HG02610 (cell line): ENCODE results near the gene NATD1.

Source experiments
- ATAC-seq: cut with Tn5 transposase; IDR thresholded peaks from one replicate; pipeline ENCODE4 v1.9.1; 2021; ENCODE audit warnings: mild to moderate bottlenecking, moderate library complexity; ENCODE audit not compliant: unreplicated experiment

Gene NATD1

GRCh38 chr17:21218101-21218500 lies 35.1 kb downstream of the NATD1 start:
- no peak for ATAC-seq

DNA sequence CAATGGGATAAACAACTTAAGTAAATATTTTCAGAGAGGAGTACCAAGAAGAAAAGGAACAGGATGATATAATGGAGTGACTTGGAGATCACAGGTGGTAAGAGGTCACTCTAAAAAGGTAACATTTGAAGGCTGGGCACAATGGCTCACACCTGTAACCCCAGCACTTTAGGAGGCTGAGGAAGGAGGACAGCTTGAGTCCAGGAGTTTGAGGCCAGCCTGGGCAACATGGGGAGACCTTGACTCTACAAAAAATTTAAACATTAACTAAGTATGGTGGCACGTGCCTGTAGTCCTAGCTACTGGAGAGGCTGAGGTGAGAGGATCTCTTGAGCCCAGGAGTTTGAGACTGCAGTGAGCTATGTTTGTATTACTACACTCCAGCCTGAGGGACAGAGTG lies 35.9 kb downstream of the NATD1 start:
- ATAC-seq: no peak

DNA sequence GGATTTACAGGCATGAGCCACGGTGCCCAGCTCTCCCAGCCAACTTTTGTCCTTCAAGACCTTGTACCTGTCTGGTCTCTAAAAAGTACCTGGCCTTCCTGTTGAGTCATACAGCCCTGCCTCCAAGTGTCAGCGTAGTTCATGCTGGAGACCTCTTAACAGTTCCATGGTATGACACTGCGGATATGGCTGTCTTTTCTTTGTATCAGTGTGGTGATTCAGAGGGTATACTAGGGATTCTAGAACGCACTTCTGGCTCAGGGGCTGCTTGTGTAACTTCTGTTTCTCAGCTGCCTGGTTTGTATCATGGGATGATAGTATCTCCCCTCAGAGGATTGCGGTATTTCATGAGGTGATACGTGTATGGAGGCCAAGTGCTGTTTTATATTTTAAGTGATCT lies 37.3 kb downstream of the NATD1 start:
- no peak for ATAC-seq

- ATAC-seq: peak; percentile 8
These were observed 38.3 kb downstream of the NATD1 start for GRCh38 chr17:21214777-21215541.

DNA sequence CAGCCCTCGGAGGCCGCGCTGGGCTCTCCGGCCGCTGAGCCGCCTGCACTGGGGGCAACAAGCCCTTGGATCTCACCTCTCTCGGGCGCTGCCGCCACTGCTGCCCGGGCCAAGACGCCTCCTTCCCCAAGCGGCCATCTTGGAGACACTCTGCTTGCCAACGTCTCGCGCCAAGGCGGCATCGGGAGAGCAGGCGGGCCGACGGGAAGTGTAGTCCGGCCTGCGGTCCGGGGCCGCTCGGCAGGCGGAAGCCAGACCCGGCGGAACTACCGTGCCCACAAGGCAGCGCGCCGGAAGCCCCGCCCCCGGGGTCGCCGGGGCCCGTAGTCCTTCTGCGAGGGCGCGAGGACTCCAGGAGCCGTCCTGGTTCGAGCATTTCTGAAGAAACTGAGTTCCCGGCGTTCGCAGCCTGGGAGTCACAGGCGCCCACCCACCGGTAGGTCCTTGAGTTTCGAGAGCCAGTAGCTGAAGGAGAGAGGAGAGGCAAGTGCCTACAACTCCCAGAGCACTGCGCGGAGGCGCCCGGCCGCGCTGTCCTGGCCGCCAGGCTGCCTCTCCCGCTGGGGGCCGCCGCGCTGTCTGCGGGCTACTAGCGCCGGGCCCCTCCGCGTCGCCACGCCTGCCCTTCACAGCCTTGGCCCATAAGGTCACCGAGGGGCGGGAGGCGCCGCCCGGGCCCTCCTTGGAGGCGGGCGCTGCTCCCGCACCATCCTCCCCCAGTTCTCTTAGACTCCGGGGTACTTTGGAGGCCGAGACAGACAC lies 39.0 kb downstream of the NATD1 start, which contains the start of gene TMEM11:
TMEM11 (minus strand) TSS at position 147 of the 762 bp plus-strand sequence; CDS start at position 138, 9 bp downstream.
- ATAC-seq: peak; percentile 92

GRCh38 chr17:21213638-21214014 lies 39.6 kb downstream of the NATD1 start:
- ATAC-seq: peak; percentile 12

DNA sequence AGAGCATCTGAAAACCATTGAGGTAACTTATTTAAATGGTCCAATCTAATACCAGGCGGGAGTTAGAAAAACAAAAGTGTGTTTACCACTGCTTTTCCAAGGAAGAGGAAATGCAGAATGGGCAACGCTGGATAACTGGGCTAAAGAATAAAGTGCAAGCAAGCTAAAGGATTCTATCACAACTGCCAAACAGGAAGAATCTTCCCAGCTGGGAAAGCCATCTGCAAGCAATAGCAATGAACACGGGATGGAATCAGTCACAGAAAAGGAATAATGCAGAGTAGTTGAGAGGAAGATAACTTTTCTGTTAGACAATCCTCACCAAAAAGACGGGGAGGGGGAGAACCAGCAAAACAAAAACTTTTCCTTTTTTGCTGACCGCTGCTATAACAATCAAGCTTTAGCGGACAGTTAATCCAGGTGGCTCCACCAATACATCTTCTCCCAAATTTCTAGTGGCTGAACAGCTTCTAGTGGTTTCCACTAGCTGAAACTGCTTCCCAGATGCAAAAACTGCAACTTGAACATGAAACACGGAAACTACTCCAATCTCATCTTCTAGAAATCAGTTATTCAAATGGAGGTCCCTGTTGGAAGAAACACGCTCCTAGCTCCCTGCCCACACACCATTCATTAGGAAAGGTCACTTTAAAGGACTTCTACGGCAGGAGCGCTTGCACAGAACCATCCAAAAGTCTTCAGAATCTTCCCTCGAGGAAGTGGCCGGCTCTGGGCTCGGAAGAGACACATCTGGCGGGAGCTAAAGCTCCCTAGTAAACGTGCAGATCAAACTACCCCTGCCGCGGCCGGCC lies 40.2 kb downstream of the NATD1 start:
- ATAC-seq: no peak

GRCh38 chr17:21211825-21212479 lies 41.3 kb downstream of the NATD1 start:
- no peak for ATAC-seq

DNA sequence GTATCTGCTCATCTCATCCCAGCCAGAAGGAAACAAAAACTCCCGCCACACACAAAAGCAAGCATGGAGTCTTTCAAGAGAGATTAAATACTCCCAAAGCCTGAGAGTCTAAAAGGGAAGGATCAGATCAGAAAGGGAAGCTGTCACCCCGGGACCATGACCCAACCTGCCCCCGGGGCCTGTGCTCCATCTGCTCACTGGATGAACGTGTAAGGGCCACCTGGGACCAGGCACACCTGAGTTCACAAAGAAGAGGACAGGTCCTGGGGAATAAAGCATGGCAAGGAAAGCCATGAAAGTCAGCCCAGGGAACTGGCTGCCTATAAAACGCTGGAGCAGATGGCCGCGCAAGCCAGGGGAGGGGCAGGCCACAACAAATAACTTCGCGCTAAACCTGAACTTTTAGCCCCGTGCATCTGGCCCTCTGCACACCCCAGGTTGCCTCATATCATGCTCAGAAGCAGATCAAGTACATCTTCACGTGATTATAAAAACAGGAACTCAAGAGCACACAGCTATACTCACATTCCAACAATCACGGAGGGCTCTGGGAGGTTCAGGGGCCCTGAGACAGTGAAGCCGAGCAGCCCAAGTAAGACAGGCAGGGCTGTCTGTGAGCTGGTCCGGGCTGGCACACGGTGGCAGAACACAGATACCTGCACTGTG lies 42.7 kb downstream of the NATD1 start:
- ATAC-seq: no peak

GRCh38 chr17:21209511-21210175 lies 43.6 kb downstream of the NATD1 start:
- no peak for ATAC-seq

GRCh38 chr17:21208352-21208751 lies 44.9 kb downstream of the NATD1 start:
- no peak for ATAC-seq

DNA sequence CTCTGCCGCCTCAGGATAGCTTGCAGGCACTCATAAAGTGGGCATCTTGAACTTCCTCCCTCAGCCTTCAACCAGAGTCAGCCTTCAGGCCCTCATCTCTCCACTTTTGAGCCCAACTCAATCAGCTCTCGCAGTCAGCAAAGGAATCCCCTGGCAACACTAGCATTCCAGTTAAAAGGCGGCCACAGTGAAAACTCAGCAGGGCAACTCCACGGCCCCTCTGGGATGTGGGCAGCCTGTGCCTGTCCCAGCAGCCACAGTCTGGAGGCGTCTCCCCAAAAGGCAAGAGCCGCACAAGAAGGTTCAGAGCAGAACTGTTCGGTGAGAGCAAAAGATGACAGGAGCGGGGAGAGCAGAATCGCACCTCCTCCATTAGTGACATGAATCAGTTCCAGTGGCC lies 48.3 kb downstream of the NATD1 start:
- no peak for ATAC-seq

GRCh38 chr17:21202512-21202911 lies 50.7 kb downstream of the NATD1 start:
- ATAC-seq: no peak

DNA sequence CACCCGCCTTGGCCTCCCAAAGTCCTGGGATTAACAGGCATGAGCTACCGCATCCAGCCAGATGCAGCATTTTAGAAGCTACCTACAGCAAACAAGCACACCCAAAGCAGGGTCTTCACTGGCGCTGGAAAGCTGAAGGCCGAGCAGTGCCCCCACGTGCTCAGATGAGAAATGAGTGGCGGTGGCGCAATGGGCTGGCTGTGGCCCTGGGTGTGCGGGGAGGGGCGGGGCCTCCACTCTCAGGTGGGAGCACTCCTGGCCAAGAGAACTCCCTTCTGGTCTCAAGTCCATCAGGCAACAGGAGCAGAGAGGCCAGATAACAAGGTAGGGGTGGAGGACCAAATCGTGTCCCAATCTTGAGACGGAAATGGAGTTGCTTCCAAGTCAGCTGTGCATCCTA lies 51.3 kb downstream of the NATD1 start:
- ATAC-seq: no peak

- ATAC-seq: no peak
These were observed 52.0 kb downstream of the NATD1 start for GRCh38 chr17:21201298-21201595.

DNA sequence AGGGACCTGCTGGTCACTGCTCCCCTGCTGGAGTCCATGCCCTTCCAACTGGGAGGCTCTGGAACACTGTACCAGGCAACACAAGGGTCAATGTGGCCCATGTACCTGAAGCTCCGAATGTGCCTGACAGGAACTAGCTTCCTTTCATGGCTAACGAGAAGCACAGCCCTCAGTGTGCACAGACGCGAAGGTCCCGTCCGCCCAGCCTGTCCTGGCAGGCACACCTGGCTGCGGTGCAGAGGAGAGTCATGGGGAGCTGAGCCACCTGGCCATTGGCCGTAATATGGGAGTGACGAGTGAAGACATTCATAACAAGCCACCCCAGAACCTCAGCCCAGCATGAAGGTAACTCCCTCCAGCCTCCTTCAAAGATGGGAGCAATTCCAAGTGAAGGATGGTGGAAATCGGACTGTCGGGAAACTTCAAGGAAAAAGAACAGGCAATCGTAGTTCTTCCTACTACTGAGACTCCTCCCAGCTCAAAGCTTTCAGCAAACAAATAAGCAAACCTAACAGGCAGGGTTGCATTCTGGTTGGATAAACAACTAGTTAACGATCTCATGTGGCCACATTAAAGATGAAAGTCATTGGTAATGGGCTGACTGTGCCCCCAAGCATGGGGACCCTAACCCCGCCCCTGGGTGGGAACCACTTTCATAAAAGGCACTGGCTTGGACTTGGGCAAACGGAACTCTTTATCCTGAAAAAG lies 52.5 kb downstream of the NATD1 start:
- ATAC-seq: no peak

GRCh38 chr17:21199856-21200255 lies 53.4 kb downstream of the NATD1 start:
- no peak for ATAC-seq

- ATAC-seq: no peak
These were observed 53.9 kb downstream of the NATD1 start for GRCh38 chr17:21199311-21199710.

DNA sequence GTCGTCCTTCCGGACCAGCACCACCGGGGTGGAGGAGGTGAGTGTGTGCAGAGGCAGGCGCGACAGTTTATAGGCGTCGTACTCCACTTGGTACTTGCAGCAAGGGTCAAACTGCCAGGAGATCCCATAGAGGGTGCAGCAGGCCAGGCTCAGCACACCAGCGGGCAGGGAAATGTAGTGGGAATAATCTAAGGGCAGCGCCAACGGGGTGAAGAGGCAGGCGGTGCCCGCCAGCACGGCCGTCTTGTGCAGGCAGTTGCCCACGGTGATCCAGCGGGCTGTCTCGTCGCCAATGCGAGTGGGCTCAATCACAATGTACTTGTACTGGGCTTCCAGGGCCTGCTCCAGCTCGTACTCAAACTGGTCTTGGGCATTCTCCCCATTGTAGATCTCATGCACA lies 54.8 kb downstream of the NATD1 start:
- no peak for ATAC-seq
